Pancreas (tissue), 10 donors: ENCODE measurements around the gene SPATA2. TPM values are rescaled to one million over a fixed set of nuclear protein-coding genes. Genes with fewer than 3 reads are reported as not detected.
A peak's percentile ranks its signal among the peaks of the same experiment; 100 is the strongest.

ENCODE experiments used
- ATAC-seq, 4 donors: fragments of 200-7000 bp; cut with Tn5 transposase; one replicate each; pipeline versions ENCODE4 v1.8.0 to v1.9.1; 2020; ENCODE audit warnings: mild to moderate bottlenecking in 4 of 4, moderate library complexity in 4 of 4
- DNase-seq, 6 donors: peaks; one replicate each; pipeline ENCODE4 v3.0.0-alpha.2; 2020
- FAIRE-seq: peaks from 2 replicates; lab custom pipeline; 2012; peaks lifted over from hg19 to GRCh38; lab: Jason Lieb, UNC
- H3K27ac ChIP-seq, 4 donors: fragments of 200-600 bp; sonication (generic); 1 replicate in 3 of 4; 2 replicates in 1 of 4; pipeline versions ENCODE4 v1.5.0 to v1.8.0; 2020
- H3K27me3 ChIP-seq, 4 donors: fragments of 200-600 bp; one replicate each; pipeline ENCODE4 v1.8.0; 2021
- H3K36me3 ChIP-seq, 3 donors: fragments of 200-600 bp; sonication (generic) in 1 of 3; one replicate each; pipeline versions ENCODE4 v1.5.0 to v1.8.0; 2020 to 2021
- H3K4me1 ChIP-seq, 3 donors: fragments of 200-600 bp; one replicate each; pipeline ENCODE4 v1.8.0; 2021
- H3K4me3 ChIP-seq, 4 donors: fragments of 200-600 bp; sonication (generic) in 2 of 4; one replicate each; pipeline versions ENCODE4 v1.5.0 to v1.8.0; 2020 to 2021
- H3K9me3 ChIP-seq, 4 donors: fragments of 200-600 bp; one replicate each; pipeline ENCODE4 v1.8.0; 2021
- whole genome bisulfite sequencing, 2 donors: extraction: QIAGEN DNeasy Blood & Tissue Kit; methylation state at CpG; one replicate each; pipeline ENCODE4 v1.1.7; 2013; 5-methylcytosine and 5-hydroxymethylcytosine counted together
- intact Hi-C, 3 donors: fragments of 100-400 bp; cut with DNase I; formaldehyde crosslinking; loops; one replicate each; pipeline versions ENCODE4 v1.11.1 to v1.14.2; 2022
- polyA plus RNA-seq, 2 donors: library from polyadenylated mRNA; stranded (reverse); fragments of 200-250 nt; gene quantifications; one replicate each; pipeline ENCODE4 v1.2.3, GENCODE V29; 2013
- total RNA-seq, 6 donors: library from RNA; stranded (reverse); fragmentation: NEBNext Ultra II Directional in 4 of 6; extraction: Animal tissue kit (Norgen Biotek cat#: 25700) in 4 of 6; gene quantifications; one replicate each; pipeline versions ENCODE4 v1.2.1 to v1.2.4, GENCODE V29; 2021 to 2023
- TF ChIP-seq, protein P1 (sequence below), 4 donors: fragments of 200-600 bp; sonication (generic) in 3 of 4; IDR thresholded peaks; one replicate each; pipeline versions ENCODE4 v1.5.0 to v1.8.0; 2021; ENCODE audit warnings: antibody characterized with exemption in 4 of 4
- donor health status: healthy with polysubstance abuse.
- donor health status: DM: no; HTN: no; CAD: no; lungs with moderate emphysema.
- donor health status: DM: no; HTN: no; CAD: no.
- donor health status: control.
- donor health status: control.
- donor health status: Bipolar disorder and iron deficiency.
- donor health status: DM: yes; HTN: yes; CAD: no.
- donor health status: DM: no; HTN: no; CAD: no.
- donor health status: DM: no; HTN: no; CAD: no.
- donor health status: DM: yes; HTN: yes; CAD: no.

The SPATA2 gene
- total and polyA plus RNA-seq, 8 donors: 3.9 to 7.0 (median 4.6) TPM

DNA sequence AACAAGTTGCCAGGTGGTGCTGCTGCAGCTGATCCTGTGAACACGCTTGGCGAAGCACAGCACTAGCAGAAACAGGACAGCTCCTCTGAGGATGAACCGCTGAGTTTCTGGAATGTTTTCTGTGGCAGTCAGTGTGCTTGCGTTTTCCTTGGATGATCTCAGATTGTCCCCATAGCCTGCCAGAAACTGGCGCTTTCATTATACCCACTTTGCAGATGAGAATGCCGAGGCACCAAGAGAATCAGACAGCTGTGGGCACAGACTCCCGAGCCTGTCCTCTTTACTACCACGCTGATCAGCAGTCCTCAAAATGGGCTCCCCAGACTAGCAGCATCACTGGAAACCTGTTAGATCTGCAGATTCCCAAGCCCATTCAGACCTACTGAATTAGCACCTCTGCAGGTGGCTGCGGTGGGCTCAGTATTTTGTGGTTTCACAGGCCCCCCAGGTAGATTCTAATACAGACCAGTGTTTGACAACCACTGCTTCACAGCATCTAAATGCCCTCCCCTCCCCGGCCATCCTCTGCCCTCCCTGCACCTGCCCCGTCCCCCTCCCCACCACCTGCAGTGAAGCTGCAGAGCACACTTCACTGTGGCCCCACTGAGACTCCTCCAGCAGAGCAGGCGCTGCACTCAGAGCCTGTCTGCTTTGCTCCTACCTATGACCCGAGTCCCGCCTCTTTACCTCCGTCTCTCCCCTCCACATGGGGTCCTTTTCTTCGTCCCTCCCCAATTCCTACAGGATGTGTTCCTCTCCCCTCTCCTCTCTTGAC, 29.6 kb downstream of the SPATA2 start:
- no peak overlapping the region for H3K27ac ChIP-seq
- H3K36me3 ChIP-seq: peaks cover 0 to 26% (median 0%) of the 10 kb centered on the region in 3 donors
- intact Hi-C loops: no loop called here

DNA sequence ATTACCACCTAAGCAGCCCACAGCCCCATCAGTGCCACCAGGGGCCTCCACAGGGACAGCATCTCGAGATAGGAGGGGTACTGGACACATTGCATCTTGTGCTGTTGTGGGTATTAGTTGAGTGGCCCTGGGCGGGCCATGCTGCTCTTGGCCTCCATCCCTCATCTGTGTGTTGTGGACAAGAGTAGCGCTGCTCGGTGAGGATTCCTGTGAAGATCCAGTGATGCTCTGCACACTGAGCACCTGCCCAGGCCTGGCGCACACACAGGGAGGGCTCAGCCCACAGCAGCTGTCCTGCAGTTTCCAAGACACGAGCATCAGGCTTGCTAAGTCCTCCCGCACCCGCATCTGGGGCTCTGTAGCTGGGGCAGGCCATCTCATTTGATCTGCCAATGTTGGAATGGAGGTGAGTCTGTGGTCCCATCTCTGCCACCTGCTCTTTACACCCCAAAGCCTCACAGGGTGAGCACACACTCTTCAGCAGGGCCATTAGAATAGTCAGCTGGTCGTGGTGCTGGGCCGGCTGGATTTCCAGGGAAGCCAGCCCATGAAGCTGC, 32.0 kb downstream of the SPATA2 start:
- no peaks in the 10 kb centered on the region for H3K4me1 ChIP-seq
- FAIRE-seq: no peak
- WGBS, 2 donors: 93 to 95% methylated on average over 10 of the region's 10 CpGs
- H3K27ac ChIP-seq: no peak overlapping the region
- H3K27me3 ChIP-seq: no peaks in the 10 kb centered on the region
- ATAC-seq: no peak
- no peak overlapping the region for H3K4me3 ChIP-seq
- intact Hi-C loops: no loop called here
- no peaks in the 10 kb centered on the region for H3K9me3 ChIP-seq
- DNase-seq: peak in 1 of 6 donors; percentile 42
- peaks cover 0 to 26% (median 0%) of the 10 kb centered on the region in 3 donors for H3K36me3 ChIP-seq
- TF ChIP-seq, protein P1, sequence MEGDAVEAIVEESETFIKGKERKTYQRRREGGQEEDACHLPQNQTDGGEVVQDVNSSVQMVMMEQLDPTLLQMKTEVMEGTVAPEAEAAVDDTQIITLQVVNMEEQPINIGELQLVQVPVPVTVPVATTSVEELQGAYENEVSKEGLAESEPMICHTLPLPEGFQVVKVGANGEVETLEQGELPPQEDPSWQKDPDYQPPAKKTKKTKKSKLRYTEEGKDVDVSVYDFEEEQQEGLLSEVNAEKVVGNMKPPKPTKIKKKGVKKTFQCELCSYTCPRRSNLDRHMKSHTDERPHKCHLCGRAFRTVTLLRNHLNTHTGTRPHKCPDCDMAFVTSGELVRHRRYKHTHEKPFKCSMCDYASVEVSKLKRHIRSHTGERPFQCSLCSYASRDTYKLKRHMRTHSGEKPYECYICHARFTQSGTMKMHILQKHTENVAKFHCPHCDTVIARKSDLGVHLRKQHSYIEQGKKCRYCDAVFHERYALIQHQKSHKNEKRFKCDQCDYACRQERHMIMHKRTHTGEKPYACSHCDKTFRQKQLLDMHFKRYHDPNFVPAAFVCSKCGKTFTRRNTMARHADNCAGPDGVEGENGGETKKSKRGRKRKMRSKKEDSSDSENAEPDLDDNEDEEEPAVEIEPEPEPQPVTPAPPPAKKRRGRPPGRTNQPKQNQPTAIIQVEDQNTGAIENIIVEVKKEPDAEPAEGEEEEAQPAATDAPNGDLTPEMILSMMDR (IDR thresholded peaks at IDR 0.05): no peak

More for the DNA sequence above, 29.6 kb downstream of the SPATA2 start:
- Histone ChIP-seq H3K4me3 (no peak overlapping the region), H3K9me3 (no peaks in the 10 kb centered on the region), H3K4me1 (peaks cover 14 to 19% (median 17%) of the 10 kb centered on the region in 3 donors), H3K27me3 (no peaks in the 10 kb centered on the region)
- no peak for ATAC-seq
- FAIRE-seq: no peak
- DNase-seq: no peak
- WGBS, 2 donors: 95 to 96% methylated on average over 16 of the region's 16 CpGs
- TF ChIP-seq, protein P1 (IDR thresholded peaks at IDR 0.05): no peak

DNA sequence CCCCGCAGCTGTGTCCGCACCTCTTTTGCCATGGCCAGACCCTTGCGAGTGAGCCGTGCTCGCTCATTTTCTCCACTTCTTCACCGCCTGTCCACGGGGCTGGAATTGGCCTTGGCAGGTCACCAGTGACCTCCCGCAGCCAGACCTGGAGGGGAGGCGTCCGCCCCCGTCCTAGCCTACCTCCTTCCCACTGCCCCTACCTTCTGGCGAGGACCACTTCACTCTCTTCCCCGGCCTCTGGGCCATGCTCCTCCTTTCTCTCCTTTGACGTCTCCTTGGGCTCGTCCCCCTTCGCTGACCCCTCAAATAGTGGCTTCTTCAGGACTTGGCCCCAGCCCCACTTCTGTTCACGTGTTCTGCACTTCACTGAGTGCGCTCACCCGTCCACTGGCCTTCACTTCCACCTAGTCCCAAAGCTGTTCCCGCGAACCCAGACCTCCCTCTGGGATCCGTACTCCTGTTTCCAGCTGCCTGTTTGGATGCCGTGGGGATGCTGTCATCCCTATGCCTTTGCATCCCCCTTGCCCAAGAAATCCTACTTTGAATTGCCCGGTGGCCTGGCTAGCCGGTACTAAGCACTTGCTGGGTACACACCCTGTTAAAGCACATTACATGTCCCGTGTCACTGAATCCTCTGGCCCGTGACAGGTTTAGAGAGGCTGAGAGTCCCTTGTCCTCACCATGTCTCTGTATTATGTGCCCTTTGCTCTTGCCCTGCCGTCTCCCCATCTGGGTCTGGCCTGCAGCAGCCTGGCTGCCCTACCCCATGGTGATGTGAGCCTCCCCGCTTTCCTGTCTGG, 33.0 kb downstream of the SPATA2 start:
- intact Hi-C loops: no loop called here
- ATAC-seq: no peak
- TF ChIP-seq, protein P1 (IDR thresholded peaks at IDR 0.05): no peak
- no peak overlapping the region for H3K27ac ChIP-seq
- 92 to 93% methylated on average over 28 to 29 of the region's 29 CpGs for WGBS, 2 donors
- peaks cover 0 to 26% (median 0%) of the 10 kb centered on the region in 3 donors for H3K36me3 ChIP-seq
- no peak overlapping the region for H3K4me3 ChIP-seq
- H3K27me3 ChIP-seq: no peaks in the 10 kb centered on the region
- H3K9me3 ChIP-seq: no peaks in the 10 kb centered on the region
- FAIRE-seq: no peak
- peak in 1 of 6 donors; percentile 50 for DNase-seq
- no peaks in the 10 kb centered on the region for H3K4me1 ChIP-seq

DNA sequence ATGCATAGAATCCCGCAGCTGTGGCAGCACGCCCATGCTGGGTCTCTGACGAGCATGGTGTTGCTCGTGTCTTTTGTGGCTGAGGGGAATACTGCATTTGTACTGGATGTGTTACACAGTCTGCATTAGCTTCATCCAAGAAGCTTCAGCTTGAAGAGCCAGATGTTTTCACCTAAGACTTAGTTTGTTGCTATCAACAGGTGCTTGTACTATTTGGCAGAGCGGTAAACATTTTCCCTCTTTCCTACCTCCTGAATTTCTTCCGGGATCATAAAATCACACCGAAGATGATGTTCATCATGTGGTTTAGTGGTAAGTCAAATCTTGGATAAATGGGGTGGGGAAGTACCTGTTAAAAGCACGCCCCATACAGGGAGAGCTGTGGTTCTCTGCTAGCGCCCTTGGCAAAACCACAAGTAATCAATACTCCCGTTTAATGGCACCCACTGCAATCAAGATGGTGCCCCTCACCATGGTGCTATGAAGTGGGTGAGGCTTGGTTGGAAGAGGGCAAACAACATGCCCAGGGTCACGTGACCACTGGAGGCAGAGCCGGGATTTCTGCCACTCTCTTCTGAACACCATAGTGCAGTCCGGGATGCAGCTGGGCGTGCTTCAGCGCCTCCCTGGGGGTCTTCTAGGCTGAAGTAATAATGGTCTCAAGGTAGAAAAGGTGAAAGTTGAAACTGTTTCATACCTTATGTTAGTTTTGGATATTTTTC, 34.4 kb downstream of the SPATA2 start:
- intact Hi-C loops: no loop called here
- FAIRE-seq: no peak

More for the DNA sequence above, 34.4 kb downstream of the SPATA2 start:
- Histone ChIP-seq H3K36me3 (peaks cover 0 to 26% (median 0%) of the 10 kb centered on the region in 3 donors), H3K4me1 (peaks cover 4 to 8% (median 4%) of the 10 kb centered on the region in 3 donors), H3K9me3 (no peaks in the 10 kb centered on the region), H3K4me3 (no peak overlapping the region), H3K27ac (no peak overlapping the region), H3K27me3 (no peaks in the 10 kb centered on the region)
- WGBS, 2 donors: 87 to 89% methylated on average over 15 of the region's 15 CpGs
- TF ChIP-seq, protein P1 (IDR thresholded peaks at IDR 0.05): no peak
- no peak for DNase-seq
- no peak for ATAC-seq
